ENCODE data around the gene PRM2. TPM values are rescaled to one million over a fixed set of nuclear protein-coding genes. Genes with fewer than 3 reads are reported as not detected.

Gene PRM2
- total RNA-seq, 2 donors from 2014 or later = not detected

DNA sequence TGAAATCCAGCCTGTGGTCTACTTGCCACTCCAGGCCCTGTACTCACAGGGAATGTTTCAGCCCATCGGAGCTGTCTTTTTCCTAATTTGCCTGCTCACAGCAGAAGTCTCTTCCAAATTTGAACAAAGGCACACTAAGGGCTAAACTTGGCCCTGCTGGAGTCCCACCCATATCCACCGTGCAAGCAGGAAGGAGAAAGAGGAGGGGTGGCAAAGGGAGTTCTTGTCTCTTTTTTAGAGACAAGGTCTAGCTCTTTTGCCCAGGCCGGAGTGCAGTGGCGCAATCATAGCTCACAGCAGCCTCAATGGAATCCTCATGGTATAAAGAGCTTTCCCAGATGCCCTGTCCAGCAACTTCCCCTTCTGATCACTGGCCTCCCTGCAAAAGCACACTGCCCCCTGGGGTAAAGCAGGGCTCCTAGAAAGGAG is 7.6 kb upstream of the PRM2 start:
- no peaks in the 10 kb centered on the region for H3K9me3 Mint-ChIP-seq
- H3K27ac Mint-ChIP-seq = no peak overlapping the region
- no peak overlapping the region for H3K4me3 Mint-ChIP-seq
- peaks cover 12% of the 10 kb centered on the region for H3K4me1 Mint-ChIP-seq
- H3K27me3 Mint-ChIP-seq = no peaks in the 10 kb centered on the region
- ATAC-seq (replicated peaks) = no peak
- H3K36me3 Mint-ChIP-seq (ENCODE audit: low read depth) = no peaks in the 10 kb centered on the region

DNA sequence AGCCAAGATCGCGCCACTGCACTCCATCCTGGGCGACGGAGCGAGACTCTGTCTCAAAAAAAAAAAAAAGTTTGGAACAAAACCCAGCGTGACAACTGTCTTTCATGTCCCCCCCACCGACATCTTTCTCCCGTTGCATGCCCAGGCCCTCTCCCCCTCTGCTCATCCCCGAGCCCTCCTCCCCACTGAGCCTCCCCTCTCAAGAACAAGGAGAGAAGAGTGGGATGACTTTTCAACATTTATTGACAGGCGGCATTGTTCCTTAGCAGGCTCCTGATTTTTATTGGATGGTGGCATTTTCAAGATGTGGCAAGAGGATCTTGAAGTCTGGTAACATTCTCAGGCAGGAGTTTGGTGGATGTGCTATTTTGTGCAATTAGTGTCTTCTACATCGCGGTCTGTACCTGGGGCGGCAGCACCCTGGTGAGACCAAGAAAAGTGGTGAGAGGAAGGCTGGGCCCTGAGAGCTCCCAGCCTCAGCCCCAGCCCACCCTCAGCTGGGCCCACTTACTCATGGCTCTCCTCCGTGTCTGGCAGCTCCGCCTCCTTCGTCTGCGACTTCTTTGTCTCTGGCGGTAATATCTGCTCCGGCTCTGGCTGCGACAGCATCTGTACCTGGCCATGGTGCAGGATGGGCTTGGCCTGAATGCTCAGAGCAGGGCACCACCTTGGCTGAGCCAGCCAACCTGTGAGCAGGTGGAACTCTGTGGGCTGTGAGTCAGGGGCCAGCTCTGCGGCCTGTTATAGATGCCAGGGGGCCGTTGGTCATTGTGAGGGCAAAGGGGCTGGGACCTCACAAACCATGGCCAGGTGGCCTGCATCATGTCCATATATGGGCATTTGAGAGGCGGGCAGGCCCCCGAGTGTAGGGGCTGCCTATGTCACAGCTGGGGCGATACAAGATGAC is 4.6 kb upstream of the PRM2 start, which contains the start of gene PRM1:
Gene PRM1, minus strand, starts transcription at position 715 of the 907 bp plus-strand sequence. Its CDS starts 92 bp downstream, at position 623.
- Mint-ChIP-seq H3K9me3 (no peaks in the 10 kb centered on the region), H3K27me3 (no peaks in the 10 kb centered on the region), H3K27ac (no peak within 1 kb of the TSS)

DNA sequence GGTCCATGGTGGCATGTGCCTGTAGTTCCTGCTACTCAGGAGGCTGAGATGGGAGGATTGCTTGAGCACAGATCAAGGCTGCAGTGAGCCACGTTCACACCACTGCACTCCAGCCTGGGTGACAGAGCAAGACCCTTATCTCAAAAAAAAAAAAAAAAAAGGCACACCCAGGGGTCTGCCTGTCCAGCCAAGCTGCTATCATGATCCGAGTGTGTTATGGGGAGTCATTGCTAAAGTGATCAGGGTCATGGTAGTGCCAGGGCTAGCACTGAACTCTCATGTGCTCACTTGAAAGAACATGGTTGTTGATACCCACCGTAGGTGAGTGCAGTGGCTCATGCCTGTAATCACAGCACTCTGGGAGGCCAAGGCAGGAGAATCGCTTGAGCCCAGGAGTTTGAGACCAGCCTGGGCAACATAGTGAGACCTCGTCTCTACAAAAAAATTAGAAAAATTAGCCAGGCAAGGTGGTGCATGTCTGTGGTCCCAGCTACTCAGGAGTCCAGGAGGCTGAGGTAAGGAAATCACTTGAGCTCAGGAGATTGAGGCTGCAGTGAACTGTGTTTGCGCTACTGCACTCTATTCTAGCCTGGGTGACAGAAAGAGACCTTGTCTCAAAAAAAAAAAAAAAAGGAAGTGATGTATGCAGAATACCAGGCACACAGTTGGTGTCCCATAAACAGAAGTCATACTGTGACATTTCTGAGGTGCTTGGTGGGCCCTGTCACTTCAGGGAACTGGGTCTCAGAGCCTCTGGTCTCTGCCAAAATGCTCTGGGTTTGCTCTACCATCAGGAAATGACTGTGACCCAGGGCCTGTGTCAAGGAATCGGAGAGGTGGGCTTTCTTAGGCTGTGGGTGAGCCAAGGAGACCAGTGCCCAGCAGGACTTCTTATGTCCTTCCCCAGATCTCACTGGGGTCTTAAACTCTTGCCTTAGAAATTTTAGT is 2.7 kb upstream of the PRM2 start:
- Mint-ChIP-seq H3K27ac (no peak overlapping the region), H3K36me3 (ENCODE audit: low read depth) (no peaks in the 10 kb centered on the region), H3K27me3 (no peaks in the 10 kb centered on the region)

More for the DNA sequence above, 4.6 kb upstream of the PRM2 start, which contains the start of gene PRM1:
- Mint-ChIP-seq H3K36me3 (ENCODE audit: low read depth) (no peaks in the 10 kb centered on the region), H3K4me1 (peaks cover 10% of the 10 kb centered on the region), H3K4me3 (no peak within 1 kb of the TSS)
- no peak for ATAC-seq (replicated peaks)

DNA sequence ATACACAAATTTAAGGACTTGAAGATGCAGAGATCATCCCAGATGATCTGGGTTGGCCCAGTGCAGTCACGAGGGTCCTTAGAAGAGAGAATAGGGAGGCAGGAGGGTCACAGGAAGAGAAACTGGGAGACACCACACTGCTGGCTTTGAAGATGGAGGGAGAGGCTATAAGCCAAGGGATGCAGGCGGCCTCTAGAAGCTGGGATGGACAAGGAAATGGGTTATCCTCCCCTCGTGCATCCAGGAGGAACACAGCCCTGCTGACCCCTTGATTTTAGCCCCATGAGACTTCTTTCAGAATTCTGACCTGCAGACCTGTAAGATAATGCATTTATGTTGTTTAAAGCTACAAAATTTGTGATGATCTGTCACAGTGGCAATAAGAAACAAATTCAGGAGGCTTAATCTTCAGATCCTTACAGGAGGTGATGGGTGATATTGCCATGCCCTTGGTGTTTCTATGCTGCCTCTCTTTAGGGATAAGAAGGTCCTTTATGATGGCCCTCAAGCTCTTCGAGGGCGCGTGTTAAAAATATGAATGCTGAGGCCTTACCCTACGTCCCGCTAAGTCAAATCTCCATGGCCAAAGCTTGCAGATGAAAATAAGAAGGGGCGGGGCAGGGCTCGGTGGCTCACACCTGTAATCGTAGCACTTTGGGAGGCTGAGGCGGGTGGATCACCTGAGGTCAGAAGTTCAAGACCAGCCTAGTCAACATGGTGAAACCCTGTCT is 1.5 kb upstream of the PRM2 start:
- no peak for ATAC-seq (replicated peaks)
- peaks cover 4% of the 10 kb centered on the region for H3K4me1 Mint-ChIP-seq

More for the DNA sequence above, 2.7 kb upstream of the PRM2 start:
- Mint-ChIP-seq H3K9me3 (no peaks in the 10 kb centered on the region), H3K4me3 (no peak overlapping the region), H3K4me1 (peaks cover 4% of the 10 kb centered on the region)
- no peak for ATAC-seq (replicated peaks)

DNA sequence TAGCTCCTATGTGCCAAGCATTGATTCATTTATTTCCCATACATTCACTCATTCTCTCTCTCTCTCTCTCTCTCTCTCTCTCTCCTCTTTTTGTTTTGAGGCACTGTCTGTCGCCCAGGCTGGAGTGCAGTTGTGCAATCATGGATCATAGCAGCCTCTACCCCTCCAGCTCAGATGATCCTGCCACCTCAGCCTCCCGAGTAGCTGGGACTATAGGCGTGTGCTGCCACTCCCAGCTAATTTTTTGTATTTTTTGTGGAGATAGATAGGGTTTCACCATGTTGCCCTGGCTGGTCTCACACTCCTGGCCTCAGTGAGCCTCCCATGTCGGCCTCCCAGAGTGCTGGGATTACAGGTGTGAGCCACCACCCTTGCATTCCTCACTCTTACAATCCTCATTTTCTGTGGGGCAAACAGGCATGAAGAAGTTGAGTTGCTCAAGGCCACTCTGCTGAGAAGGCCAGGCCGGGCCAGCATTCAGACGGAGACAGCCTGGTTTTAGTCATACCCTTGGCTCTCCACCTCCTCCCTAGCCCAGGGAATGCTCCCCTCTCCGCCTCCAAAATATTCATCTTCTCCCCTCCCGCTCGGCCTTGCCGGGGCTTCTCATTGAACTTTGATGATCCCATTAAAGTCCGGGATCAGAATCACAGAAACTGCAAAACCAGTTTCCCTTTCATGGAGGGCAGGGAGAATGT is 765 bp upstream of the PRM2 start:
- H3K4me3 Mint-ChIP-seq = no peak overlapping the region
- H3K9me3 Mint-ChIP-seq = no peaks in the 10 kb centered on the region
- no peak overlapping the region for H3K27ac Mint-ChIP-seq
- ATAC-seq (replicated peaks) = no peak
- no peaks in the 10 kb centered on the region for H3K36me3 Mint-ChIP-seq (ENCODE audit: low read depth)
- H3K27me3 Mint-ChIP-seq = no peaks in the 10 kb centered on the region
- peaks cover 1% of the 10 kb centered on the region for H3K4me1 Mint-ChIP-seq

More for the DNA sequence above, 1.5 kb upstream of the PRM2 start:
- Mint-ChIP-seq H3K36me3 (ENCODE audit: low read depth) (no peaks in the 10 kb centered on the region), H3K27ac (no peak overlapping the region), H3K27me3 (no peaks in the 10 kb centered on the region), H3K9me3 (no peaks in the 10 kb centered on the region), H3K4me3 (no peak overlapping the region)

DNA sequence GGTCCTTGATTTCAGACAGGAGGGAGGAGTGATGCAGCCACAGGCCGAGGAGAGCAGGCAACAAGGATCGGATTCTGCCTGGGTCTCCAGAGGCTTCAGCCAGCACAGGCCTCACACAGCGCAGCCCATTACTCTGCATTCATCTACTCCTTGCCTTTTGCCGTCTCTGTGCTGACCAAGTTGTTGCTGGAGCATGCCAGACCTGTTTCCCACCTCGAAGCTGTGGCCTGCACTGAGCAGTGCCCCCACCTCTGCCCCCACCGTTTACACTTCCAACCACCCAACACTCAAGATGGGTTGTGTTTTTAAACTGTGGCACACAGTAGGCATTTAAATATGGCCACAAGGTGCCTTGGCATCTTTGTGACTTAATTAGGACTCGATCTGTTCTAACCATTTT is 1.3 kb downstream of the PRM2 start:
- Mint-ChIP-seq H3K4me3 (no peak overlapping the region), H3K4me1 (no peaks in the 10 kb centered on the region), H3K36me3 (ENCODE audit: low read depth) (no peaks in the 10 kb centered on the region), H3K9me3 (no peaks in the 10 kb centered on the region), H3K27me3 (no peaks in the 10 kb centered on the region), H3K27ac (no peak overlapping the region)
- no peak for ATAC-seq (replicated peaks)

DNA sequence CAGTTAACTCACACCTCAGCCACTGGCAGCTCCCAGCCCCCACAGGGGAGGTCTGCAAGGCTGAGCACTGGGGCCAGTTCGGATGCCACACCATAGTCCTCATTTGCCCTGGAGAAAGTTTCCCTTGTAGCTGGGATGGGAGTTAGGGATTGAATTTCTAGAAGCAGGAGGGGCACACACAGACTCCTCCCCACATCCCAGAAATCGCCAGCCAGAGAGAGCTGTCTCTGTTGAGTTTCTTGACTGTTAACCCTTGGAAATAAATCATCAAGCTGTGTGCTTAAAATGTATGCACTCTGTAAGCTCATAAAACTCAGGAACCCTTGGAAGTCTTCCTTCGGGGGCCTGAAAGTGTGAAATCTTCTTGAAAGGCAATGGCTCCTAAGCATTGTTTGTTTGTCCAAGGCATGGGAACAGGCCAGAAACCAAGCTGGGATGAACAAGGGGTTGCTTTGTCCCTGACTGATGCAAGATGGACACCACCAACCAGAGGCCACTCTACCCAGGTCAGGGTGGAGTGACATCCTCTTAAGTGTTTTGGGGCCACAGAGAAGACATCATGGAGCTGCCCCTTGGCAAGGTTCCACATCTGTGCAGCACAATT is 2.5 kb downstream of the PRM2 start:
- H3K4me3 Mint-ChIP-seq = no peak overlapping the region
- no peaks in the 10 kb centered on the region for H3K36me3 Mint-ChIP-seq (ENCODE audit: low read depth)
- H3K27me3 Mint-ChIP-seq = no peaks in the 10 kb centered on the region
- H3K27ac Mint-ChIP-seq = no peak overlapping the region
- no peaks in the 10 kb centered on the region for H3K9me3 Mint-ChIP-seq
- ATAC-seq (replicated peaks) = no peak
- H3K4me1 Mint-ChIP-seq = no peaks in the 10 kb centered on the region

DNA sequence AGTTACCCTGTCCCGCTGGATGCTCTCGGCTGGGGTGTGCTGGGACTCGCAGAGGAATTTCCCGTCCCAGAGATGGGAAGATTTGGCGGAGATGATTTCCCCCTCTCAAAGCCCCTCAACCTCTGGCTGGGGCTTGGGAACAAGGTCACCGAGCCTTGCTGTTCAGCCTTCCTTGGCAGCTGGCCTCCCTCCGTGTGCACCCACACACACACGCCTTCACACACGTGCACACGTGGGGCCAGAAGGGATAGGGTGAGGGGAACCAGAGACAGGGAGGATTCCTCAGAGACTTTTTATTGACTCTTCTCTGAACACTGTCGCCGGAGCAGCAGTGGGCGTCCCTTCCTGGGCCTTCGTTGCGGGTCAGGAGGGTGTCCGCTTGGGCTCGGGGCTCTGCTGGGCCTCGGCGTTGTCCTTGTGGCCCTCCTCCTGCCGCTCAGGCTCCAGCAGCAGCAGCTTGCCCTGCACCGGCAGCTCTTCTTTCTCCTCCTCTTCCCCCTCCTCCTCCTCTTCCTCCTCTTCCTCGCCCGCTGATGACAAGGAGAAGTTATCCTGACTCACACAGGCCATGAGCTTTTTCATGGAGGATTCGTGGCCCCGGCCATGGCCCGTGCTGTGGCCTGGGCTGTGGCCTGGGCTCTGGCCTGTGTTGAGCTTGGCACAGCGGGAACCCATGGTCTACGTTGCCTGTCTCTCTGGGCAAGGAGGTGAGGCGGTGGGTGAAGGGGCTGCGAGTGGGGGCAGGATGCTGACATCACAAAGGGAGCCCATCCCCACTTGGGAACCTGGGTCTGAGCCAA is 3.2 kb downstream of the PRM2 start, which contains the start of gene PRM3:
Gene PRM3, minus strand, starts transcription at position 709 of the 800 bp plus-strand sequence. Its CDS starts 34 bp downstream, at position 675.
- no peak for ATAC-seq (replicated peaks)

DNA sequence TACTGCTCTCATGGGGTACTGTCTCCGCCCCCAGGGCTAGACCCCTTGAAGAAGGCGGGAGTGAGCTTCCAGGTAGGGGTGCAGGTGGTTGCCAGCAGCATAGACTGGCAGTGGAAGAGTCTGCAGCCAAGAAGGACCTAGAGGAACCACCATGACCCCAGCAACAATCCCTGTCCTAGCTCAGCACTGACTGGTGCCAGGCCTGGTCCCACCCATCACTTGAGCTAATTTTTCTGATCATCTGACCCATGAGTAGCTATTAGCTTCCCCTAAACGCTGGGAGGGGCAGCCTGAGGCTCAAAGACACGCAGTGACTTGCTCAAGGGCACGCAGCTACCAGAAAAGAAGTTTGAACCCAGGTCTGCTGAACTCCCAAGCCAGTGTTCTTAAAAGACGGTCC is 3.8 kb downstream of the PRM2 start:
- Mint-ChIP-seq H3K36me3 (ENCODE audit: low read depth) (no peaks in the 10 kb centered on the region), H3K4me1 (no peaks in the 10 kb centered on the region), H3K9me3 (no peaks in the 10 kb centered on the region), H3K4me3 (no peak overlapping the region), H3K27me3 (no peaks in the 10 kb centered on the region), H3K27ac (no peak overlapping the region)
- no peak for ATAC-seq (replicated peaks)

More for the DNA sequence above, 3.2 kb downstream of the PRM2 start, which contains the start of gene PRM3:
- no peak within 1 kb of the TSS for H3K4me3 Mint-ChIP-seq
- no peaks in the 10 kb centered on the region for H3K27me3 Mint-ChIP-seq
- H3K27ac Mint-ChIP-seq = no peak within 1 kb of the TSS
- H3K9me3 Mint-ChIP-seq = no peaks in the 10 kb centered on the region
- no peaks in the 10 kb centered on the region for H3K36me3 Mint-ChIP-seq (ENCODE audit: low read depth)
- H3K4me1 Mint-ChIP-seq = no peaks in the 10 kb centered on the region

DNA sequence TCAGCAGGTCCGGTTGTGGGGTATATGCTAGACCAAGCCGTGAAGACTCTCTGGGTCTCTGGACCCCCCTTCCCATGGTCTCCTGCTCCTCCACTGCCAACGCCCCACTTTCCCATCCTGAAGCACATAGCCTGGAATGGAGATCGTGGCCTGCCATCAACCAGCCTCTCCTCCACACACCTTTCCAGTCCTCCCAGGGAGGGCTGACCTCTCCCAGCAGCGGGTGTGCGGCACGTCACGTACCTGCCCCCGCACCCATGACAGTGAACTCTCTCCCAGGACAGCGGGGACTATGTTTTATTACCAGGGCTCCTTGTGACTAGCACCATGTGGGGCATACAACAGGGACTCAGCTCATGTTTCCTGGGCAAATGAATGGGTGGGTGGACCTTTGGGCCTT is 4.7 kb downstream of the PRM2 start:
- no peak overlapping the region for H3K27ac Mint-ChIP-seq
- H3K9me3 Mint-ChIP-seq = no peaks in the 10 kb centered on the region
- H3K4me3 Mint-ChIP-seq = no peak overlapping the region
- no peaks in the 10 kb centered on the region for H3K36me3 Mint-ChIP-seq (ENCODE audit: low read depth)
- no peak for ATAC-seq (replicated peaks)
- no peaks in the 10 kb centered on the region for H3K4me1 Mint-ChIP-seq
- H3K27me3 Mint-ChIP-seq = no peaks in the 10 kb centered on the region

DNA sequence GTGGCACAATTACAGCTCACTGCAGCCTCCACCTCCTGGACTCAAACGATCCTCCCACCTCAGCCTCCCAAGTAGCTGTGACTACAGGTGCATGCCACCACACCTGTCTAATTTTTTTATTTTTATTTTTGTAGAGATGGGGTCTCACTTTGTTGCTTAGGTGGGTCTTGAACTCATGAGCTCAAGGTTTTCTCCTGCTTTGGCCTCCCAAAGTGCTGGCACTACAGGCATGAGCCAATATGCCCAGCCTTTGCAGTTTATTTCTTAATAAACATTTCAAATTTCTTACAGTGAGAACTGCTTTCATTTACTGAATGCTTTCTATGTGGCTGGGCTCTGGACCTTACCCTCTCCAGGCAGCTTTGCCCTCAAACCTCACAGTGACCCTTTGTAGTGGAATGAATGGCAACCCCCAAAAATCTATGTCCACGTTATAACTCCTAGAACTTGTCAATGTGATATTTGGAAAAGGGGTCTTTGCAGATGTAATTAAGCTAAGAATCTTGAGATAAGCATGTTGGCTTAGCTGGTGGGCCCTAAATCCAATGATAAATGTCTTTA is 5.6 kb downstream of the PRM2 start:
- Mint-ChIP-seq H3K36me3 (ENCODE audit: low read depth) (no peaks in the 10 kb centered on the region), H3K27me3 (no peaks in the 10 kb centered on the region), H3K4me1 (no peaks in the 10 kb centered on the region), H3K9me3 (no peaks in the 10 kb centered on the region), H3K27ac (no peak overlapping the region), H3K4me3 (no peak overlapping the region)
- ATAC-seq (replicated peaks) = no peak

DNA sequence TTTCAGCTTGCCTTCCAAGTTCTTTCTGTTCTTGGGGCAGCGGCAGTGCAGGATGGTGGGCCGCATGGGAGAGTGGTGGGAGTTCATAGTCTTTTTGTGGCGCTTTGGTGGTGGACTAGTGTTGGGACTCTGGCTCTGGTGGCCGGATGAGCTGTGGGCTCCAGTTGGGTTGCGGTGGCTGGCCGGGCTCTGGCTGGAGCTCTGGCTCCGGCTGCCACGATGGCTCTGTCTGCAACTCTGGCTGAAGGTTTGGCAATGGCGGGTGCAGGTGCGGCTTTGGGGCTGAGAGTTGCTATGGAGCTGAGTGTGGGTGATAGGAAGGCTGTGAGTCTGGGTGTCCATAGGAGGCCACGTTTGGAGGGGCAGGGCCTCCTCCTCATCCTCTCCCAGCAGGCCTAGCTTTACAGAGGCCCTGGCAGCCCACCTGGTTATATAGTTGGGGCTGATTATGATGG is 7.3 kb downstream of the PRM2 start, which contains the start of gene TNP2:
Gene TNP2, minus strand, starts transcription at position 405 of the 455 bp plus-strand sequence. Its CDS starts 63 bp downstream, at position 342.
- Mint-ChIP-seq H3K4me3 (no peak within 1 kb of the TSS), H3K4me1 (peaks cover 4% of the 10 kb centered on the region), H3K9me3 (no peaks in the 10 kb centered on the region), H3K27me3 (no peaks in the 10 kb centered on the region), H3K27ac (no peak within 1 kb of the TSS), H3K36me3 (ENCODE audit: low read depth) (no peaks in the 10 kb centered on the region)
- no peak for ATAC-seq (replicated peaks)
